Fibroblast of pulmonary artery (primary cell): ENCODE results near the gene CAMK1D.
"Not testable (repeated sequence)": the region's sequence is repeated elsewhere in the genome, so short reads cannot be mapped to it uniquely, and the experiment has no call there.

Experiments
- DNase-seq: peaks from one replicate; pipeline ENCODE4 v3.0.0-alpha.2; 2010; ENCODE audit warnings: low read depth
- H3K4me3 ChIP-seq: replicated peaks from 2 replicates; pipeline ENCODE4 v1.5.1; 2011; ENCODE audit warnings: low read depth, mild to moderate bottlenecking, control low read depth, low read length, moderate library complexity
- CTCF ChIP-seq: IDR thresholded peaks from 2 replicates; pipeline ENCODE4 v1.5.1; 2011; ENCODE audit warnings: mild to moderate bottlenecking, control low read depth, low read length, inconsistent platforms; ENCODE audit errors: missing control alignments

The CAMK1D gene

GRCh38 chr10:12358863-12359564 is 9.7 kb downstream of the CAMK1D start:
- no peak for DNase-seq

GRCh38 chr10:12360461-12360860 is 11.1 kb downstream of the CAMK1D start:
- H3K4me3 ChIP-seq: no peak overlapping the region
- no peak for DNase-seq
- TF ChIP-seq CTCF: no peak

More at GRCh38 chr10:12358863-12359564, 9.7 kb downstream of the CAMK1D start:
- no peak for TF ChIP-seq CTCF
- H3K4me3 ChIP-seq: no peak overlapping the region

DNA sequence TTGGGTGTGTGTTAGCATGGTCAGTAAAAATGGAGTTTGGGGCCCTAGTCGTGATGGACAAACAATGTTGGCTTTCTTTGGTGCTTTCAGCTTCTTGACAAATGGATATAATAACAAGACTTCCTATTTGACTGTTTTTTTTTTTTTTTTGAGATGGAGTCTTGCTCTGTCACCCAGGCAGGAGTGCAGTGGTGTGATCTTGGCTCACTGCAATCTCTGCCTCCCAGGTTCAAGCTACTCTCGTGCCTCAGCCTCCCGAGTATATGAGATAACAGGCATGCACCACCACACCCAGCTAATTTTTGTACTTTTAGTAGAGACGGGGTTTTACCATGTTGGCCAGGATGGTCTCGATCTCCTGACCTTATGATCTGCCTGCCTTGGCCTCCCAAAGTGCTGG is 11.8 kb downstream of the CAMK1D start:
- H3K4me3 ChIP-seq, DNase-seq: not testable (repeated sequence)

DNA sequence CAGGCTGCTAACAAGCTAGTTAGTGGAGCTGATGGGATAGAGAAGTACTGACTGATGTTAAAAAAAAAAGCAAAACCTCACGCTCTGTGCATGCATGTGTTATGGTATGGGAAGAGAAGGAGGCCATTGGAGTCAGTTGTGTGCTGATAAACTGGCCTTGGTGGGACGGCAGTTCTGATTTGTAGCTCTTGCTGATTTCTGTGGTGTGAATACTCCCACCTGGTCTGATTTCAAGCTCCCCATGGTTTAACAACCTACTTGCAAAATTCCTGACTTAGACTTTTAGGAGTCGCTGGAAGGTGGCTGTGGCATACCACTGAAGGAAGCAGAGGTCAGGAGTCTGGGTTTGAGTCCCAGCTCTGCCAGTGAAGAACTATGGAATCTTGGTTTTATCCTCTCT is 15.2 kb downstream of the CAMK1D start:
- DNase-seq: no peak
- H3K4me3 ChIP-seq: no peak overlapping the region
- no peak for TF ChIP-seq CTCF

- H3K4me3 ChIP-seq: no peak overlapping the region
- TF ChIP-seq CTCF: no peak
- no peak for DNase-seq
Observed at GRCh38 chr10:12367272-12367671, 17.9 kb downstream of the CAMK1D start.

GRCh38 chr10:12369982-12370381 is 20.6 kb downstream of the CAMK1D start:
- no peak for DNase-seq
- no peak overlapping the region for H3K4me3 ChIP-seq
- no peak for TF ChIP-seq CTCF

GRCh38 chr10:12372846-12373245 is 23.5 kb downstream of the CAMK1D start:
- no peak for TF ChIP-seq CTCF
- DNase-seq: no peak
- H3K4me3 ChIP-seq: no peak overlapping the region
